Measurements from ENCODE around the gene JAKMIP3. TPM values are rescaled to one million over a fixed set of nuclear protein-coding genes. Genes with fewer than 3 reads are reported as not detected.

JAKMIP3 gene
- total RNA-seq, 1 donor from 2014 or later, result 0.17 TPM

- no peak for TF ChIP-seq CTCF (IDR thresholded peaks at IDR 0.05; ENCODE audit: unreplicated experiment)
- H3K27ac Mint-ChIP-seq, result no peak overlapping the region
- H3K9me3 Mint-ChIP-seq (ENCODE audit: low read depth), result no peaks in the 10 kb centered on the region
- H3K27me3 Mint-ChIP-seq, result peaks cover 58% of the 10 kb centered on the region
- H3K36me3 Mint-ChIP-seq (ENCODE audit: insufficient read depth), result no peaks in the 10 kb centered on the region
- no peaks in the 10 kb centered on the region for H3K4me1 Mint-ChIP-seq (ENCODE audit: low read depth)
- H3K4me3 Mint-ChIP-seq (ENCODE audit: low read depth), result no peak overlapping the region
- DNase-seq (ENCODE audit: low spot score, unreplicated experiment), result no peak
These were observed 37.0 kb upstream of the JAKMIP3 start for GRCh38 chr10:132028706-132029105.

DNA sequence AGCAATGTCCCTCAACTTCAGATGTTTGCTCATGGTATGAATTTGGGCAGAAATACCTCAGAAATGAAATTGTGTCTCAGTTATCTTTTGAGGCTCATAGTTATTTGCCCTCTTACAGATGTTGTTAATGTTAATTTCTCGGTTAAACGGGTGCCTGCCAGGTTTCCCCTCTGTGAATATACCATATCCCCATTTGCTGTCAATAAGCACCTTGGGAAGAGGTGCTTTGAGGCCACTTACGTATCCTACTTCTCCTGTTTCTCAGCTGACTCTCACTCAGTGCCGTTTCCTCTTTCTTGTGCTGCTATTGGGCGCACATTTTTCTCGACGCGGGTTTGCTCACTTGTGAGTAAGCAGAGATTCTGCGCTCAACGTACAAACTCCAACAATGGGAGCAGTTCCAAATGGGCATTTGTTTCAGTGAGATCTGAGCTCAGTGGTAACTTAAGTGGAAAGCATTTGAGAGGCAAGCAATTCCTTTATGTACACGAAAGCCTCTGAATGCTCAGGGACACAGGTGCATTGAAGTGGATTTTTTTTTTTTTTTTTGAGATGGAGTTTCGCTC is 34.8 kb upstream of the JAKMIP3 start:
- no peaks in the 10 kb centered on the region for H3K9me3 Mint-ChIP-seq (ENCODE audit: low read depth)
- H3K4me1 Mint-ChIP-seq (ENCODE audit: low read depth), result no peaks in the 10 kb centered on the region
- H3K27ac Mint-ChIP-seq, result no peak overlapping the region
- no peaks in the 10 kb centered on the region for H3K36me3 Mint-ChIP-seq (ENCODE audit: insufficient read depth)
- H3K4me3 Mint-ChIP-seq (ENCODE audit: low read depth), result no peak overlapping the region
- DNase-seq (ENCODE audit: low spot score, unreplicated experiment), result no peak
- peaks cover 64% of the 10 kb centered on the region for H3K27me3 Mint-ChIP-seq
- no peak for TF ChIP-seq CTCF (IDR thresholded peaks at IDR 0.05; ENCODE audit: unreplicated experiment)

DNA sequence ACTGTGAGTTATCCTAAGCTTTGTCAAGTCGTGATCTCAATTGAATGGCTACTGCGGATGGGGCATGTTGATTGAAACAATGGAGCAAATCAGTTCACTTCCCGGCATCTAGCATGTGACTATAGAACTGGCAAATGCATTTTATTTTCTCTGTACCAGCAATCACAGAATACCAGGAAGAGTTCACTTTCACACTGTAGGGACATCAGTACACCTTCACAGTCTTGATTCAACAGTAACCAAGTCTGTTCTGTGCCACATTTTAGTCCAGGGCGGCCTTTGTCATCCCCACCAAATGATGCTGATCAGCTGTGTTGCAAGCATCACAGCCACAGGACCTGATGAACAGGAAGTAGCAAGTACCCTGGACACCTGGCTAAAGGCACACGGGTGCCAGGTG is 32.1 kb upstream of the JAKMIP3 start:
- no peak for TF ChIP-seq CTCF (IDR thresholded peaks at IDR 0.05; ENCODE audit: unreplicated experiment)
- Mint-ChIP-seq H3K27ac (no peak overlapping the region), H3K27me3 (peaks cover 70% of the 10 kb centered on the region), H3K4me3 (ENCODE audit: low read depth) (no peak overlapping the region), H3K36me3 (ENCODE audit: insufficient read depth) (no peaks in the 10 kb centered on the region), H3K4me1 (ENCODE audit: low read depth) (peaks cover 5% of the 10 kb centered on the region), H3K9me3 (ENCODE audit: low read depth) (no peaks in the 10 kb centered on the region)
- no peak for DNase-seq (ENCODE audit: low spot score, unreplicated experiment)

DNA sequence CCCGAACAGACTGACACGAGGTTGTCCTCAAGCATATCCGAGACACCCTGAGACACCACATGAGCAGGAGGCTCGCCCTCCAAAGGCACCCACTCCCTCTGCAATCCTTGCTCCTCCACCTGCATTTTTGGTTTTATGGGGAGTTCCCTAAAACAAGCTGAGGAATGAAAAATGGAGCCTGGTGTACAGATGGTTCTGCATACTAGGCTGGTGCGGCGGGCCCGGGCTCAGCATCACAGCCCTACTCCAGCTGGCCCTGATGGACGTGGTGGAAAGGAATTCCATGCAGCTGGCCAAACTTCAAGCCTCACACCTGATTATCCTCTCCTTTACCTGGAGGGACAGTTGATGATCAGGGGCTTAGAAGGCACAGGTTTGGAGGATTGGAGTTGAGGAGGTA is 30.3 kb upstream of the JAKMIP3 start:
- peaks cover 5% of the 10 kb centered on the region for H3K4me1 Mint-ChIP-seq (ENCODE audit: low read depth)
- H3K27me3 Mint-ChIP-seq, result peaks cover 77% of the 10 kb centered on the region
- H3K4me3 Mint-ChIP-seq (ENCODE audit: low read depth), result peak overlapping the region; percentile 40
- no peak for TF ChIP-seq CTCF (IDR thresholded peaks at IDR 0.05; ENCODE audit: unreplicated experiment)
- no peaks in the 10 kb centered on the region for H3K36me3 Mint-ChIP-seq (ENCODE audit: insufficient read depth)
- no peak overlapping the region for H3K27ac Mint-ChIP-seq
- no peak for DNase-seq (ENCODE audit: low spot score, unreplicated experiment)
- no peaks in the 10 kb centered on the region for H3K9me3 Mint-ChIP-seq (ENCODE audit: low read depth)

DNA sequence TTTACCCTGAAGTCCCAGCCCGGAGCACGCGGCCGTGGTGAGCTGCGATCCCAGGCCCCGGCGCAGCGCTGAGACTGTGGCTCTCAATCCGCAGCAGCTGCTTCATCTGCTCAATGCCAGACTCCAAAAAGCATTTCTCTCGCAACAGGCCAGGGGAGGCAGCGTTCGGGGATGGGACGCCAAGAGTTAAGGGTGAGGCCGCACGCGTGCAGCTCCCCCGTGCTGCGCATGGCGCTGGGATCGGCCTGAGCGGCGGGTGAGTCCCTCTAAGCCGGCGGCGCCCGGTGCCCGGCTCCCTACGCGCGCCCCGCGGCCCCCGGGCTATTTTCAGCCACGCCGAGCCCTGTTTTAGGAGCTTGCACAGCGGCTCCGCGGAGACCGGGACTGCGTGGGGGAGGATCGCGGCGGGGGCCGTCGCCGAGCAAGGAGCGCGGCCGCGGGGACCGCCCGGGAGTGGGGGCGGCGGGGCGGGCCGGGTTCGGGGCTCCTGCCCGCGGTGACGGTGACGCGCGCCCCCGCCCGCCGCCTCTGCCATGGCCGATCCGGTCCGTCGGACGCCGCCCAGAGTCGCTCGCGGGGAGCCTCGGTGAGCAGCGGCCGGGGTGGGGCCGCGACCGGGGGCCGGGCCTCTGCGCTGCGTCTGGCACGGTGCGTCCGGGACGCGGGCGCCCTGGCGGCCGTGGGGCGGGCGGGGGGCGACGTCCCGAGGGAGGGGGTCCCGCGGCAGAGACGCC is 29.4 kb upstream of the JAKMIP3 start:
- no peak for DNase-seq (ENCODE audit: low spot score, unreplicated experiment)
- Mint-ChIP-seq H3K9me3 (ENCODE audit: low read depth) (no peaks in the 10 kb centered on the region), H3K4me3 (ENCODE audit: low read depth) (peak overlapping the region; percentile 55), H3K36me3 (ENCODE audit: insufficient read depth) (no peaks in the 10 kb centered on the region), H3K4me1 (ENCODE audit: low read depth) (peaks cover 5% of the 10 kb centered on the region), H3K27me3 (peaks cover 80% of the 10 kb centered on the region), H3K27ac (no peak overlapping the region)
- TF ChIP-seq CTCF (IDR thresholded peaks at IDR 0.05; ENCODE audit: unreplicated experiment), result no peak

Measured in progenitor cell of endocrine pancreas (in vitro differentiated cells).